CD4-positive, alpha-beta T cell treated with Interferon alpha-2 for 1 hour (primary cell): ENCODE results near the gene EFCAB12.
A peak's percentile ranks its signal among the peaks of the same experiment; 100 is the strongest.

Experiments
- DNase-seq, 2 donors: peaks; one replicate each; pipeline ENCODE4 v3.0.0-alpha.2; 2020 to 2022

EFCAB12 gene

GRCh38 chr3:129428376-129429079 is at the start of gene EFCAB12:
EFCAB12 (minus strand) TSS chr3:129428636; CDS start chr3:129428488, 148 bp downstream.
- peak; percentile 90 to 92 for DNase-seq

GRCh38 chr3:129476586-129476985 is 48.1 kb upstream of the EFCAB12 start:
- no peak for DNase-seq

GRCh38 chr3:129475863-129476262 is 47.4 kb upstream of the EFCAB12 start:
- DNase-seq: no peak

GRCh38 chr3:129474984-129475804 is 46.8 kb upstream of the EFCAB12 start:
- DNase-seq: no peak

GRCh38 chr3:129473769-129474152 is 45.3 kb upstream of the EFCAB12 start:
- DNase-seq: no peak

DNA sequence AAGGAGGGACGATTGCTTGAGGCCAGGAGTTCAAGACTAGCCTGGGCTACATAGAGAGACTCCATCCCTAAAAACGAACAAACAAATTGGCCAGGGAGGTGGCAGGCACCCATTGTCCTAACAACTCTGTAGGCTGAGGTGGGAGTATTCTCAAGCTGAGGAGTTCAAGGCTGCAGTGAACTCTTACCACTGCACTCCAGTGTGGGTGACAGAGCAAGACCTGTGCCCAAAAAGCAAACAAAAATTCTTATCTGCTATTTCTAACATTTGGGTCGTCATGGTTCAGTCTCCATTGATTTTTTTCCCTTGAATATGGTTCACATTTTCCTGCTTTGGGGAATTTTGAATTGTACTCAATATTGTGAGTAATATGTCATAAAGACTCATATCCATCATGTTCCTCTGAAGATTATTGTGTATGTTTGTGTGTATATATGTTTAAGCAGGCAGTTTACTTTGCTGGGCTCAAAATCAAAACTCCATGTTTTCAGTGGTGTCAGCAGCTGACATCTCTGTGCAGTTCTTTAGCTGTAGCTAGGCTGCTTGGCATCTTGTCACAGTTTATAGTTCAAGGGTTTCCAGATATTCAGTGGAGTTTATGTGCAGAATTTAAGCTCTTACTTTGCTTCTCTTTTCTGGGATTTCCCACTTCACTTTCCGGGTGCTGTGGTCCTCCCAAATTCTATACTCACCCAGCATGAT is 44.8 kb upstream of the EFCAB12 start:
- no peak for DNase-seq

DNA sequence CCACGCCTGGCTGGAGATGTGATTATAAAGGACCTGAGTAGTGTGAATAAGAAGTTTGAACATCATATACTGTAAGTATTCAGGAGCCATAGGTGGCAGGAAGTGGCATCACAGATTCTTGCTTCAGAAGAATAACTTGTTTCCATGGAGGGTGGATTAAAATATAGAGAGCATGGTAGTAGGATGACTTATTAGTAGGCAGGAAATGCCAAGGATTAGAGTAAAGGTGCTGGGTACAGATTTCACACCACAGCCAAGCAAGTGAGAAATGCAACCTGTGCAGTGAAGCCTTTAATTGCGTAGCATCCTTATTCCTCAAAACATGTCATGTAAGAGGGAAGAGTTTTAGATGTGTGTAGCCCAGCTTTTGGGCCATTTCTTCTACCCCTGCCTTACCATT is 42.4 kb upstream of the EFCAB12 start:
- DNase-seq: no peak

GRCh38 chr3:129469026-129469425 is 40.6 kb upstream of the EFCAB12 start:
- DNase-seq: no peak

GRCh38 chr3:129467932-129468331 is 39.5 kb upstream of the EFCAB12 start:
- no peak for DNase-seq

- DNase-seq: no peak
Observed at GRCh38 chr3:129463716-129464115, 35.3 kb upstream of the EFCAB12 start.

- no peak for DNase-seq
Observed at GRCh38 chr3:129463094-129463493, 34.7 kb upstream of the EFCAB12 start.

- DNase-seq: no peak
Observed at GRCh38 chr3:129462361-129462968, 34.0 kb upstream of the EFCAB12 start.

DNA sequence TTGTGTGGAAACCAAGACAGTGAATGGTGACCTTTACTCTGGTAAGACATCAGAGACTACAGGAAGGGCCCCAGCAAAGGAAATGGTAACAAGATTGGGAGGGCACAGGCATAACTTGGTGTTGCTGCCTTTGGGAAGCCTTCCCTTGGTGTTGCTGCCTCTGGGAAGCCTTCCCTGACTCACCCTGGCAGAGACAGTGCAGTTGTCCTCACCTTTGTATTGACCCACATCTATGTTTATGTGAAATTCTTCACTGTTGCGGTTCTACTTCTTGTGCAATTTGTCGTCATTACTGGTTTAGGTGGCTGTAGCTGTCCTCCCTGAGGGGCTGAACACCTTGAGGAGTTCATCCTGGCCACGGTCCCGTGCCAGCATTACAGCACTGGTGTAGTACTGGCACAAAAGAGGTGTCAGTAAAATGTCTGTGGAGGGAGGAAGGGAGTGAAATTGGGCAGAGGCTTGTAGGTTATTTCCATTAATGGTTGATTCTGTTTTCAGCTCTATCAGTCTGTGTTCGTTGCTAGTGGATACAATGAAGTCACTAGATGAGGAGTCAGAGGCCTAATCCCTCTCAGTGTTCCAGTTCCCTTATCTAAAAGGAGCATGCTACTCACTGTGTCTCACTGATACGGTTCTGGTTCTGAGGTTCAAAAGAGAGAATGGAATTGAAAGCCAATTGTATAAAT is 33.2 kb upstream of the EFCAB12 start:
- DNase-seq: no peak

DNA sequence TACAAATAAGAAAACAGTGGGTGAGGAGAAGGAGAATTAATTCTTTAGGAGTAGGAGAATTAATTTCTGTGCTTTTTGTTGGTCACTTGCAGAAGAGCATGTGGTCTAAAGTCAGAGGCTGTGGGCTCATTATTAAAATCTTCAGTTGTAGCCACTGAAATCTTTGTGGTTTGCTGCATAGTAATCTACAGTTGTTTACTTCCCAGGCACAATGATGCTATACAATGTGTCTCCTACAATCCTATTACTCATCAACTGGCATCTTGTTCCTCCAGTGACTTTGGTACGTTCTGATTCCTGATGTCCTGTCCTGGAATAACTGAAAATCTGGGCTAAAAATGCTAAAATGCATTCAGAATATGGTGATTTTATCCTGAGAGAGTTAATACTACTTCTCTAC is 32.6 kb upstream of the EFCAB12 start:
- no peak for DNase-seq

DNA sequence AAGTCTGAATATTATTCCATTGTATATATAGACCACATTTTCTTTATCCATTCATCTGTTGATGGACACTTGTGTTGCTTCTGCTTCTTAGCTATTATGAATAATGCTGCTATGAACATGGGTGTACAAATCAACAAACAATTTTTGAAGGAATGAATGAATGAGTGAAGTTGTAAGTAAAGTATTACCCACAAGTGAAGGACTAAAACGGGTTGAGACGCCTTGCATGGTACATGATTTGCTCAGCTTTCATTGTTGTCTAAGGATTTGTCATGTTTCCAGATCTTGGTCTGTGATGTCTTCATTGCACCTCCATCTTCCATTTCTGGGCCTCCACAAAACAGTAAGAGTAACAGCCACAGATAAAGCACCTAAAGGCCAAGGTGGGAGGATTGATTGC is 32.1 kb upstream of the EFCAB12 start:
- DNase-seq: no peak

DNA sequence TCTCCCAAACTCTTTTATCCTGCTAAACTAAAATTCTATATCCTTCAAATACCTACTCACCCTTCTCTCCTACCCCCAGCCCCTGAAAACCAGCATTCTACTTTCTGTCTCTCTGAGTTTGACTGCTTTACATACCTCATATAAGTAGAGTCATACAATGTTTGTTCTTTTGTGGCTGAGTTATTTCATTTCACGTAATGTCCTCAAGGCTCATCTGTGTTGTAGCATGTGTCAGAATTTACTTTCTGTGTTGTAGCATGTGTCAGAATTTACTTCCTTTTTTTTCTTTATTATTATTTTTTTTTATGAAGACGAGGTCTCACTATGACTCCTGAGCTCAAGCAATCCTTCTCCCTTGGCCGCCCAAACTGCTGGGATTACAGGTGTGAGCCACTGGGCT is 31.7 kb upstream of the EFCAB12 start:
- no peak for DNase-seq

DNA sequence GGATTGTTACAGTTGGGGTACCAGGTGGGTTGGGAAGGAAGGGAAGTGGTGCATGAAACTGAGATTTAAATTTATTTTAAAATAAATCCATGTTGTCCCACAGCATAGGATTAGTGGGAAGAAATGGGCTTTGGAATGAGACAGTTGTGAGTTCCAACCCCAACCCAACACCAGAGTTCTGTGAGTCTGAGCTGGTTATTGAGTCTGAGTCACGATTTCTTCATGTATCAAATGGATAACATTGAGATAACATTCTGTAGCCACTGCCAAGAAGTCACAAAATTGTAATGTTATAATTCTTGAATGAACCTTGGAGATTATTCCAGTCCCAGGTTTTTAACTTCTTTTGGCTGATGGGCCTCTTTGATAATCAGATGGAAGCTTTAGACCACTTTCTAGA is 25.3 kb upstream of the EFCAB12 start:
- DNase-seq: no peak

GRCh38 chr3:129449279-129450115 is 21.1 kb upstream of the EFCAB12 start:
- no peak for DNase-seq

- no peak for DNase-seq
Observed at GRCh38 chr3:129448186-129448895, 19.9 kb upstream of the EFCAB12 start.

GRCh38 chr3:129446926-129447325 is 18.5 kb upstream of the EFCAB12 start:
- DNase-seq: no peak

- no peak for DNase-seq
Observed at GRCh38 chr3:129445471-129445870, 17.0 kb upstream of the EFCAB12 start.
